CD4-positive, alpha-beta T cell treated with Interleukin-15 for 4 hours (primary cell): ENCODE data around the gene OSBPL10.

Source experiments
- DNase-seq: peaks from one replicate; pipeline ENCODE4 v3.0.0-alpha.2; 2020; ENCODE audit warnings: low spot score

OSBPL10 gene

GRCh38 chr3:31922962-31923361, 58.1 kb downstream of the OSBPL10 start:
- DNase-seq: no peak

- DNase-seq: no peak
These were observed 59.2 kb downstream of the OSBPL10 start for GRCh38 chr3:31921837-31922236.

- no peak for DNase-seq
These were observed 60.8 kb downstream of the OSBPL10 start for GRCh38 chr3:31920310-31920709.

- no peak for DNase-seq
These were observed 61.5 kb downstream of the OSBPL10 start for GRCh38 chr3:31919528-31919927.

GRCh38 chr3:31918179-31919150, 62.6 kb downstream of the OSBPL10 start:
- no peak for DNase-seq

GRCh38 chr3:31917303-31918005, 63.6 kb downstream of the OSBPL10 start:
- no peak for DNase-seq

GRCh38 chr3:31911643-31912042, 69.4 kb downstream of the OSBPL10 start:
- DNase-seq: no peak

- DNase-seq: no peak
These were observed 69.9 kb downstream of the OSBPL10 start for GRCh38 chr3:31911124-31911523.

- no peak for DNase-seq
These were observed 71.6 kb downstream of the OSBPL10 start for GRCh38 chr3:31909455-31909854.

- no peak for DNase-seq
These were observed 72.5 kb downstream of the OSBPL10 start for GRCh38 chr3:31908391-31909097.

GRCh38 chr3:31906182-31906581, 74.9 kb downstream of the OSBPL10 start:
- DNase-seq: no peak

- no peak for DNase-seq
These were observed 77.2 kb downstream of the OSBPL10 start for GRCh38 chr3:31903686-31904431.

GRCh38 chr3:31900583-31900982, 80.5 kb downstream of the OSBPL10 start:
- DNase-seq: no peak

GRCh38 chr3:31896648-31897433, 84.2 kb downstream of the OSBPL10 start:
- no peak for DNase-seq

- no peak for DNase-seq
These were observed 85.0 kb downstream of the OSBPL10 start for GRCh38 chr3:31896026-31896425.

- no peak for DNase-seq
These were observed 85.6 kb downstream of the OSBPL10 start for GRCh38 chr3:31895471-31895870.

GRCh38 chr3:31892916-31893573, 88.0 kb downstream of the OSBPL10 start:
- DNase-seq: no peak

- DNase-seq: no peak
These were observed 88.6 kb downstream of the OSBPL10 start for GRCh38 chr3:31892500-31892899.

- no peak for DNase-seq
These were observed 89.1 kb downstream of the OSBPL10 start for GRCh38 chr3:31891876-31892455.
